ENCODE results near the gene ADO.

The ADO gene

GRCh38 chr10:62853710-62854109 is 49.2 kb downstream of the ADO start:
- ChIA-PET POLR2A (ENCODE audit: low non-redundant PET) (no interaction called here), CTCF (no interaction called here)
- no peak overlapping the region for H3K27ac ChIP-seq
- no peak for TF ChIP-seq CTCF (conservative IDR thresholded peaks at IDR 0.05; ENCODE audit: low read depth)
- no peak for DNase-seq (ENCODE audit: low spot score)

- TF ChIP-seq CTCF (conservative IDR thresholded peaks at IDR 0.05; ENCODE audit: low read depth): no peak
- CTCF ChIA-PET: no interaction called here
- POLR2A ChIA-PET (ENCODE audit: low non-redundant PET): no interaction called here
- no peak overlapping the region for H3K27ac ChIP-seq
- no peak for DNase-seq (ENCODE audit: low spot score)
Measured at GRCh38 chr10:62856021-62856420, 51.5 kb downstream of the ADO start.
